ENCODE data around the gene BPIFB3. TPM values are rescaled to one million over a fixed set of nuclear protein-coding genes. Genes with fewer than 3 reads are reported as not detected.

The BPIFB3 gene
- total and polyA plus RNA-seq, 2 of the 13 experiments (the other 11 are each of a cell fraction or from before 2014, with no cell fraction given) = 0.09 TPM; not detected in 1

DNA sequence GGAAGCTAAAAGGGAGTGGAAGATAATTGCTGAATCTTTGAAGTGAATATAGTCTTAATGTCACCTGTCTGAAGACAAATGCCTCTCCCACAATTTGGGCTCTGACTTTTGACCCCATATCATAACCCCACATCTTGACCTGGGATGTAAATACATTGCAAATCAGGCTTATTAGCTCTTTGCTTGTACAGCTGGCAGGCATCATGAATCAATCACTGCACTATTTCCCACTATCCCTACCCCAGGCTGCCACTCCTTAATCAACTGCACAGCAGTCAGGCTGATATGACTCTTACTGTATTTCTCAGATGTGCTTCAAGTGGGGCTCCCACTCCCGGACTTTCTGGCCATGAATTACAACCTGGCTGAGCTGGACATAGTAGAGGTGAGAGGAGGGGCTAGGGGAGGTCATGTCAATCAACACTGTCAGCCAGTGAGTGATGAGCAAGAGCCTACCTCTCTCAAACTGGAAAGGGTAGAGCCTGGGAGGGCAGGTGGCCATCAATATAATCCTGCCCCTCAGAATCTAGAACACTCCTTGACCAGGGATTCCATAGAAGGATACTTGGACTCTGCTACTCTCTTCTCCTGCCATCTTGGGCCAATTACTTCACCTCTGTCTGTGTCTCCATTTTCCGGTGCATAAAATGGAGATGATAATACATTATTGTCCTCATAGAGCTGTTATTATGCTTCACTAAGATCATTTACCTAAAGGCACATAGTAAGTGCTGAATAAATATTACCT is 10.5 kb upstream of the BPIFB3 start (continued):
- TF ChIP-seq TCF12 (IDR thresholded peaks at IDR 0.05) (no peak), TCF12 (CRISPR knock-in tag; IDR thresholded peaks at IDR 0.05) (no peak), PPARG (CRISPR knock-in tag; conservative IDR thresholded peaks at IDR 0.05) (peak; percentile 77; the same call in 1 of the 2 replicates), NCOR1 (IDR thresholded peaks at IDR 0.05; ENCODE audit: borderline replicate concordance, low read length) (0 out of 2 replicates have a peak, but pooled peaks have one; percentile 59), CHD4 (IDR thresholded peaks at IDR 0.05; ENCODE audit: borderline replicate concordance, low read length) (peak; percentile 79; the same call in 1 of the 2 replicates), TGIF2 (CRISPR knock-in tag; IDR thresholded peaks at IDR 0.05) (no peak), ZSCAN22 (CRISPR knock-in tag; IDR thresholded peaks at IDR 0.05) (no peak), NFYB (CRISPR knock-in tag; IDR thresholded peaks at IDR 0.05) (no peak), ZNF724P (CRISPR knock-in tag; IDR thresholded peaks at IDR 0.05; ENCODE audit: borderline replicate concordance) (0 out of 2 replicates have a peak, but pooled peaks have one; percentile 18), ZNF83 (CRISPR knock-in tag; IDR thresholded peaks at IDR 0.05; ENCODE audit: borderline replicate concordance) (no peak), HIVEP1 (CRISPR knock-in tag; IDR thresholded peaks at IDR 0.05) (0 out of 2 replicates have a peak, but pooled peaks have one; percentile 3), FOXA3 (CRISPR knock-in tag; IDR thresholded peaks at IDR 0.05) (peak; percentile 67; the same call in 1 of the 2 replicates), ZNF34 (CRISPR knock-in tag; IDR thresholded peaks at IDR 0.05; ENCODE audit: borderline replicate concordance) (no peak), ZSCAN30 (CRISPR knock-in tag; IDR thresholded peaks at IDR 0.05) (no peak), SIX1 (CRISPR knock-in tag; IDR thresholded peaks at IDR 0.05; ENCODE audit: borderline replicate concordance) (peak; percentile 21; the same call in 1 of the 2 replicates), GLI4 (CRISPR knock-in tag; IDR thresholded peaks at IDR 0.05; ENCODE audit: borderline replicate concordance) (peak; percentile 39; the same call in 1 of the 2 replicates), ZNF44 (CRISPR knock-in tag; IDR thresholded peaks at IDR 0.05) (0 out of 2 replicates have a peak, but pooled peaks have one; percentile 62), ZKSCAN5 (CRISPR knock-in tag; IDR thresholded peaks at IDR 0.05) (0 out of 2 replicates have a peak, but pooled peaks have one; percentile 53), ZMYM2 (CRISPR knock-in tag; IDR thresholded peaks at IDR 0.05) (peak; percentile 25; the same call in 1 of the 2 replicates), ZNF704 (CRISPR knock-in tag; IDR thresholded peaks at IDR 0.05; ENCODE audit: borderline replicate concordance) (no peak), ZSCAN25 (CRISPR knock-in tag; IDR thresholded peaks at IDR 0.05) (0 out of 2 replicates have a peak, but pooled peaks have one; percentile 46)
- TF ChIP-seq, protein P1, sequence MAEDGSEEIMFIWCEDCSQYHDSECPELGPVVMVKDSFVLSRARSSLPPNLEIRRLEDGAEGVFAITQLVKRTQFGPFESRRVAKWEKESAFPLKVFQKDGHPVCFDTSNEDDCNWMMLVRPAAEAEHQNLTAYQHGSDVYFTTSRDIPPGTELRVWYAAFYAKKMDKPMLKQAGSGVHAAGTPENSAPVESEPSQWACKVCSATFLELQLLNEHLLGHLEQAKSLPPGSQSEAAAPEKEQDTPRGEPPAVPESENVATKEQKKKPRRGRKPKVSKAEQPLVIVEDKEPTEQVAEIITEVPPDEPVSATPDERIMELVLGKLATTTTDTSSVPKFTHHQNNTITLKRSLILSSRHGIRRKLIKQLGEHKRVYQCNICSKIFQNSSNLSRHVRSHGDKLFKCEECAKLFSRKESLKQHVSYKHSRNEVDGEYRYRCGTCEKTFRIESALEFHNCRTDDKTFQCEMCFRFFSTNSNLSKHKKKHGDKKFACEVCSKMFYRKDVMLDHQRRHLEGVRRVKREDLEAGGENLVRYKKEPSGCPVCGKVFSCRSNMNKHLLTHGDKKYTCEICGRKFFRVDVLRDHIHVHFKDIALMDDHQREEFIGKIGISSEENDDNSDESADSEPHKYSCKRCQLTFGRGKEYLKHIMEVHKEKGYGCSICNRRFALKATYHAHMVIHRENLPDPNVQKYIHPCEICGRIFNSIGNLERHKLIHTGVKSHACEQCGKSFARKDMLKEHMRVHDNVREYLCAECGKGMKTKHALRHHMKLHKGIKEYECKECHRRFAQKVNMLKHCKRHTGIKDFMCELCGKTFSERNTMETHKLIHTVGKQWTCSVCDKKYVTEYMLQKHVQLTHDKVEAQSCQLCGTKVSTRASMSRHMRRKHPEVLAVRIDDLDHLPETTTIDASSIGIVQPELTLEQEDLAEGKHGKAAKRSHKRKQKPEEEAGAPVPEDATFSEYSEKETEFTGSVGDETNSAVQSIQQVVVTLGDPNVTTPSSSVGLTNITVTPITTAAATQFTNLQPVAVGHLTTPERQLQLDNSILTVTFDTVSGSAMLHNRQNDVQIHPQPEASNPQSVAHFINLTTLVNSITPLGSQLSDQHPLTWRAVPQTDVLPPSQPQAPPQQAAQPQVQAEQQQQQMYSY (CRISPR knock-in tag; IDR thresholded peaks at IDR 0.05) = peak; percentile 81; the same call in 1 of the 2 replicates
- TF ChIP-seq, protein P2, sequence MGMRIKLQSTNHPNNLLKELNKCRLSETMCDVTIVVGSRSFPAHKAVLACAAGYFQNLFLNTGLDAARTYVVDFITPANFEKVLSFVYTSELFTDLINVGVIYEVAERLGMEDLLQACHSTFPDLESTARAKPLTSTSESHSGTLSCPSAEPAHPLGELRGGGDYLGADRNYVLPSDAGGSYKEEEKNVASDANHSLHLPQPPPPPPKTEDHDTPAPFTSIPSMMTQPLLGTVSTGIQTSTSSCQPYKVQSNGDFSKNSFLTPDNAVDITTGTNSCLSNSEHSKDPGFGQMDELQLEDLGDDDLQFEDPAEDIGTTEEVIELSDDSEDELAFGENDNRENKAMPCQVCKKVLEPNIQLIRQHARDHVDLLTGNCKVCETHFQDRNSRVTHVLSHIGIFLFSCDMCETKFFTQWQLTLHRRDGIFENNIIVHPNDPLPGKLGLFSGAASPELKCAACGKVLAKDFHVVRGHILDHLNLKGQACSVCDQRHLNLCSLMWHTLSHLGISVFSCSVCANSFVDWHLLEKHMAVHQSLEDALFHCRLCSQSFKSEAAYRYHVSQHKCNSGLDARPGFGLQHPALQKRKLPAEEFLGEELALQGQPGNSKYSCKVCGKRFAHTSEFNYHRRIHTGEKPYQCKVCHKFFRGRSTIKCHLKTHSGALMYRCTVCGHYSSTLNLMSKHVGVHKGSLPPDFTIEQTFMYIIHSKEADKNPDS (CRISPR knock-in tag; IDR thresholded peaks at IDR 0.05) = no peak
